ENCODE measurements around the gene SLC16A10.

The SLC16A10 gene

GRCh38 chr6:111278731-111279130 lies 191.4 kb downstream of the SLC16A10 start:
- TF ChIP-seq CTCF (IDR thresholded peaks at IDR 0.05; ENCODE audit: low read length) (no peak), EZH2 (IDR thresholded peaks at IDR 0.05; ENCODE audit: borderline replicate concordance, low read length) (no peak)
- Histone ChIP-seq H2AFZ (ENCODE audit: low read length) (no peak overlapping the region), H3F3A (ENCODE audit: insufficient read depth, low read length) (no peaks in the 10 kb centered on the region), H3K27ac (ENCODE audit: low read depth, low read length, poor library complexity, severe bottlenecking) (no peak overlapping the region), H3K4me1 (ENCODE audit: insufficient read depth, low read length, severe bottlenecking) (peaks cover 5% of the 10 kb centered on the region), H3K27me3 (ENCODE audit: insufficient read depth, low read length) (no peaks in the 10 kb centered on the region), H4K20me1 (ENCODE audit: insufficient read depth, low read length) (no peaks in the 10 kb centered on the region), H3K9me3 (ENCODE audit: low read length) (peaks cover 10% of the 10 kb centered on the region; the same call in 1 of the 2 replicates), H3K9me2 (ENCODE audit: low read depth, low read length) (no peaks in the 10 kb centered on the region), H3K36me3 (ENCODE audit: insufficient read depth, low read length) (peaks cover 89% of the 10 kb centered on the region), H3K4me3 (ENCODE audit: low read depth, low read length, poor library complexity, severe bottlenecking) (no peak overlapping the region), H3K79me2 (ENCODE audit: insufficient read depth, low read length) (no peaks in the 10 kb centered on the region), H3K9ac (ENCODE audit: low read length) (no peak overlapping the region), H3K4me2 (ENCODE audit: low read length) (no peak overlapping the region)

DNA sequence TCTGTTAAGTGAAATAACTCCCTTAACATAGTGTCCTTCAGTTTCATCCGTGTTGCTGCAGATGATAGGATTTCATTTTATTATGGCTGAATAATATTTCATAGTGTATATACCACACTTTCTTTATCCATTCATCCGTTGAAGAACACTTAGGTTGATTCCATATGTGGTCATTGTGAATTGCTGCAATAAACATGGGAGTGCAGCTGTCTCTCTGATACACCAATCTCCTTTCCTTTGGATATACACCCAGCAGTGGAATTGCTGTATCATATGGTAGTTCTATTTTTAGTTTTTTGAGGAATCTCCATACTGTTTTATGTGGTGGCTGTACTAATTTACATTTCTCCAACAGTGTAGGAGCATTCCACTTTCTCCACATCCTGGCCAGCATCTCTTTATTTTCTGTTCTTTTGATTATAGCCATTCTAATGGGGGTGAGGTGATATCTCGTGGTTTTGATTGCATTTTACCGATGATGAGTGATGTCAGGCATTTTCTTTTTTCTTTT lies 193.2 kb downstream of the SLC16A10 start:
- no peak overlapping the region for H3K27ac ChIP-seq (ENCODE audit: low read depth, low read length, poor library complexity, severe bottlenecking)
- H3K4me3 ChIP-seq (ENCODE audit: low read depth, low read length, poor library complexity, severe bottlenecking): no peak overlapping the region
- TF ChIP-seq CTCF (IDR thresholded peaks at IDR 0.05; ENCODE audit: low read length) (no peak), EZH2 (IDR thresholded peaks at IDR 0.05; ENCODE audit: borderline replicate concordance, low read length) (no peak)
- no peak overlapping the region for H2AFZ ChIP-seq (ENCODE audit: low read length)
- no peak overlapping the region for H3K9ac ChIP-seq (ENCODE audit: low read length)
- H3K9me2 ChIP-seq (ENCODE audit: low read depth, low read length): no peaks in the 10 kb centered on the region
- H3K27me3 ChIP-seq (ENCODE audit: insufficient read depth, low read length): no peaks in the 10 kb centered on the region
- H3F3A ChIP-seq (ENCODE audit: insufficient read depth, low read length): no peaks in the 10 kb centered on the region
- no peaks in the 10 kb centered on the region for H3K79me2 ChIP-seq (ENCODE audit: insufficient read depth, low read length)
- 0 out of 2 replicates have a peak, but pooled peaks cover 3% of the 10 kb centered on the region for H3K9me3 ChIP-seq (ENCODE audit: low read length)
- H3K4me1 ChIP-seq (ENCODE audit: insufficient read depth, low read length, severe bottlenecking): peaks cover 11% of the 10 kb centered on the region
- no peak overlapping the region for H3K4me2 ChIP-seq (ENCODE audit: low read length)
- peaks cover 74% of the 10 kb centered on the region for H3K36me3 ChIP-seq (ENCODE audit: insufficient read depth, low read length)
- H4K20me1 ChIP-seq (ENCODE audit: insufficient read depth, low read length): no peaks in the 10 kb centered on the region
